ENCODE measurements around the gene UBE4A.

The UBE4A gene

GRCh38 chr11:118439646-118440045 is 80.2 kb downstream of the UBE4A start:
- DNase-seq = no peak

DNA sequence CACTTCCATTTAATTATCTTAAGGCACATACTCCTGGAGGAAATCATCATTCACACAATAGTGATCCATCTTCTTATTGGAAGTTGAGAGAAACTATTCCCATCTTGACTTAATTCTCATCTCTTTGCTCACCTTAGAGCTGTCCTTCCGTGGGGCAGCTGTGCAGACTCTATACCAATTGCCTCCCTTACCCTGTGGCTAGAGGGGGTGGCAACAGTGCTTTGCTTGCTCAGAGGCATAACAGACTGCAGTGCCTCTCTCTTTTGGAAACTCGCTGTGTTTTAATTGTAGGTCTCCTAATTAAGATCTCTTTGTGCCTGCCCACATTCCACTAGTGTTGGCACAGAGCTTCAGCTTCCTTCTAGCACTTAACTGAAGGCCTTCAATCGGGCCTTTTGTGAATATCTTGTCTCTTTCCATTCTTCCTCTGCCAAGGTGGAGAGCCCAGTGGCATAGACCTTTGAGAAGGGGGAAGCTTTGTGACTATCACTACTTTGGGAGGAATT is 82.4 kb downstream of the UBE4A start:
- no peak for DNase-seq

DNA sequence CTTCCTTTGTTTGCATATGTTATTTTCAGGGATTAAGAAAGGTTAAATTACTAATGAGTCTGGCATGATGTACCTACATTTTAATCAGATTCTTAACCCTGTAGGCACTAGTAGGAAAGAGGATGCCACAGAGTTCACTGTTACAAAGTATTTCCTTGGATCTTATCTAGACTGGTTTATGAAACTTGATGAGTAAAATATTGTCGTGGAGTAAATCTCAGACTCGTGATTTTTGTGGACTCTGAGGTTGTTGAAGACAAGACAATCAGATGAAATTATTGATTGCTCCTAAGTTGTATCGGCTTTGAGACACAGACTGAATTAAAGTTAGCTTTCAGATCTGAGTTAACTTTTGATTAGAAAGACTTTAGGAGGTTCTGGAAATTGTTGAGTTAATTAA is 82.9 kb downstream of the UBE4A start:
- no peak for DNase-seq

DNA sequence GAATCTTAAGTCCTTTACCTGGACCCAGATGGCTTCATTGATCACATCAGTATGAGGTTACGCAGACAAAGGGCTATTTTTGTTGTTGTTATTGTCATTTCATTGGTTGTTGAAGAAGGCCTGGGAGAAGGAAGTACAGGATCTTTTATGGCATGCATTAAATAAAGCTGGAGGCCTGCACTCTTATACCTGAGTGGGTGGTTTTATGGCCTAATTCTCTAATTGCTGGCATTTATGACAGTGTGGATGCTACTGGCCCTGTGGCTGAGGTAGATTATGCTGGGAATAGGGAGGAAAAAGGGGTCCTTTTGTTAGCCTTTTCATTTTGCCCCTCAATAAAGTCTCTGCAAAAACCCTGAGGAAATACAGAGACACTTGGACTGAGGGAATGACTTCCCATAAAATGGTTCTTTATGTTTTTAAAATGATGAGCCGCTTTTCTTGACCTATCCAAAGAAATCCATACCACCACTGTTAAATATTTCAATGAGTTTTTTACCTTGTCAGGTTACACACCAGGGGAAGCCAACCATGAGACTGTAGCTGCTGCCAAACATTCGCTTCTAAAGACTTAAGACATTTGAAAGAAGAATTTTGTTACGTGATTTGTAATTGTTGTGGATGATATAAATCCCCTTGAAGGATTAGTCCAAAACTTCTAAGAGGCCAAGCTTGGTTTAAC is 83.6 kb downstream of the UBE4A start:
- no peak for DNase-seq

DNA sequence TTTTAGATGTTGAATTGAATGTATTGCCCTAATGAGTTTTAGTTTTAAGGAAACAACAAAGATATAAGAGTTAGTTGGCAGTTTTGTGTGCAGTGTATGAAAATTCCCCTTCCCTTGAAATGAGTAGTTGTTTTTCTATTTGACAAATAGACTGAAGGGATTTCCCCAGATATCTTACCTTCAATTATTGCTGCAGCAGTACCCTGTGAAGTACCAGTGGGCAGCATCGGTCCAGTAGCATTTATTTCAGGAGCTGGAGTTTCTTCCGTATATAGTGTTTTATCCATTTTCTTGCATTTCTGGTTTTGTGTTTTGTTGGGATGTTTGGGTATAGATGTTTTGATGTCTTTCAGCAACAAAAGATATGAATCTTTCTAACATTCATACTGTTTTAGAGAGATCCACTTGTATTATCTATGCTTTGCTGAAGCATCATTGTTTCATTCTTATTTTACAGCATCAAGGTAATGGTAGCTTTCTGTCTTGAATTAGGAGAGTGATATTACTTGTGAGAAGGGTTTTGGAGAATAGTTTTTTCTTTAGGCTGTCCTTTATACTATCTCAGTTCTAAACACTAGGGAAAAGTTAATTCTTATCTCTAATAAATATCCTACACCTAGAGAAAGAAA is 84.3 kb downstream of the UBE4A start:
- peak; percentile 54 for DNase-seq

DNA sequence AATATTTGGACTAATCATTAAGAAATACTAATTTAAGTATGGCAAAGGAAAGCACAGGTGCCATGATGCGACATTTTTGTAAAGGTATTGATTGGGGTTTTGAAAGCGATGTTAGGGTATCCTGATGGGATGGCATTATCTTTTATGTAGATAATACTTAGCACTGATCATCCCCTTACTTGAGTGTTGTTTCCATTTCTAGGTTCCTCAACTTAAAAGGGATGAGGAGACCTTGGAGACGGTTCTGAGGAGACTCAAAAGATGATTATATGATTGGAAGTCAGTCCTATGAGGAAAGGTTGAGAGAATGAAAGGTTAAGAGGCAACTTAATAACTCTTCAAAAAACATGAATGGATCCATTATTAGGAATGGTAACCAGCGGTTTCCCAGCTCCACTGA is 88.0 kb downstream of the UBE4A start:
- no peak for DNase-seq

DNA sequence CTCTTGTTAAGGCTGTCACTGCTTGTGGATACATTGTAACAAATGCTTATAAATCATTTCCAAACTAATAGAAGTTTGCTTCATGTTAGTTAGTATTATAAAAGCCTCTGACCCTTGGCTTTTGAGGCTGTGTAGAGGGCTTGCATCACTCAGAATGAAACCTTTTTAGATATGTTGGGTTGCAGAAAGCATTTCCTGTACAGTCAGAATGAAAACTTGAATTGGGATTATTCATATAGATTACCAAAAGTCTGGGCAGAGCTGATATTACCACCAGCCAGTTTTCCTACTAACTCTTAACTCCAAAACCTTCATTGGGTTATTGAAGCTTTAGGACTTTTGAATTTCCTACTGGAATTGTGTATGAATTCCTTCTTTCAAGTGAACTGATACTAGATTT is 88.9 kb downstream of the UBE4A start:
- no peak for DNase-seq

Measured in CD4-positive, alpha-beta T cell treated with Interleukin-4 for 4 hours (primary cell).